Hepatocyte (in vitro differentiated cells): ENCODE measurements around the gene RCL1. TPM values are rescaled to one million over a fixed set of nuclear protein-coding genes. Genes with fewer than 3 reads are reported as not detected.

Experiments used
- DNase-seq: peaks from one replicate; pipeline ENCODE4 v3.0.0-alpha.2; 2016; ENCODE audit warnings: low spot score
- H2AFZ ChIP-seq: fragments of 200-600 bp; sonication (generic); 2 replicates; pipeline ENCODE4 v1.6.0; 2016; ENCODE audit warnings: antibody characterized with exemption, mild to moderate bottlenecking
- H3K27ac ChIP-seq: fragments of 200-600 bp; sonication (generic); 2 replicates; pipeline ENCODE4 v1.5.1; 2016; ENCODE audit warnings: mild to moderate bottlenecking
- H3K27me3 ChIP-seq: fragments of 200-600 bp; sonication (generic); 2 replicates; pipeline ENCODE4 v1.6.1; 2016
- H3K36me3 ChIP-seq: fragments of 200-600 bp; sonication (generic); replicated peaks from 2 replicates; pipeline ENCODE4 v1.5.1; 2016; ENCODE audit warnings: low read depth; ENCODE audit not compliant: insufficient read depth
- H3K4me1 ChIP-seq: fragments of 200-600 bp; sonication (generic); 2 replicates; pipeline ENCODE4 v1.5.1; 2016; ENCODE audit warnings: mild to moderate bottlenecking, moderate library complexity; ENCODE audit not compliant: insufficient read depth
- H3K4me2 ChIP-seq: fragments of 200-600 bp; sonication (generic); 2 replicates; pipeline ENCODE4 v1.6.0; 2016
- H3K4me3 ChIP-seq: fragments of 200-600 bp; sonication (generic); 2 replicates; pipeline ENCODE4 v1.5.1; 2016; ENCODE audit warnings: mild to moderate bottlenecking
- H3K79me2 ChIP-seq: fragments of 200-600 bp; sonication (generic); 2 replicates; pipeline ENCODE4 v1.6.0; 2017; ENCODE audit warnings: mild to moderate bottlenecking
- H3K9me2 ChIP-seq: fragments of 200-600 bp; sonication (generic); replicated peaks from 2 replicates; pipeline ENCODE4 v1.6.0; 2017; ENCODE audit warnings: mild to moderate bottlenecking; ENCODE audit not compliant: insufficient read depth
- H3K9me3 ChIP-seq: fragments of 200-600 bp; sonication (generic); 2 replicates; pipeline ENCODE4 v1.5.1; 2016; ENCODE audit warnings: low read depth, mild to moderate bottlenecking
- H4K20me1 ChIP-seq: fragments of 200-600 bp; sonication (generic); 2 replicates; pipeline ENCODE4 v1.6.0; 2016; ENCODE audit warnings: mild to moderate bottlenecking; ENCODE audit not compliant: insufficient read depth, poor library complexity, severe bottlenecking
- EZH2 ChIP-seq: fragments of 200-600 bp; sonication (generic); IDR thresholded peaks from 2 replicates; pipeline ENCODE4 v1.6.1; 2016; ENCODE audit warnings: antibody characterized with exemption, mild to moderate bottlenecking, borderline replicate concordance
- EZH2phosphoT487 ChIP-seq: fragments of 200-600 bp; sonication (generic); IDR thresholded peaks from one replicate; pipeline ENCODE4 v1.6.1; 2018; ENCODE audit warnings: antibody characterized with exemption, mild to moderate bottlenecking, low read depth, moderate library complexity; ENCODE audit not compliant: unreplicated experiment, severe bottlenecking
- WGBS: methylation state at CpG from one replicate; pipeline ENCODE4 v1.1.6; 2016; ENCODE audit warnings: low lambda C conversion rate; ENCODE audit errors: missing lambda C conversion rate; 5-methylcytosine and 5-hydroxymethylcytosine counted together
- polyA plus RNA-seq: library from polyadenylated mRNA; unstranded; fragments of >200 nt; fragmentation: Nextera tagmentation; extraction: Ambion mirVana; gene quantifications from 2 replicates; pipeline ENCODE4 v1.2.1, GENCODE V29; 2016
- total RNA-seq: library from RNA; depleted of rRNA; stranded (reverse); fragments of >200 nt; gene quantifications from 2 replicates; pipeline ENCODE4 v1.2.3, GENCODE V29; 2014
- TF ChIP-seq, protein P1 (sequence below): fragments of 200-600 bp; sonication (generic); IDR thresholded peaks from 2 replicates; pipeline ENCODE4 v1.5.1; 2016; ENCODE audit warnings: antibody characterized with exemption, mild to moderate bottlenecking; ENCODE audit not compliant: poor library complexity

The RCL1 gene
- total and polyA plus RNA-seq, 2 experiments from 2014 or later: 25.6 to 30.1 TPM

DNA sequence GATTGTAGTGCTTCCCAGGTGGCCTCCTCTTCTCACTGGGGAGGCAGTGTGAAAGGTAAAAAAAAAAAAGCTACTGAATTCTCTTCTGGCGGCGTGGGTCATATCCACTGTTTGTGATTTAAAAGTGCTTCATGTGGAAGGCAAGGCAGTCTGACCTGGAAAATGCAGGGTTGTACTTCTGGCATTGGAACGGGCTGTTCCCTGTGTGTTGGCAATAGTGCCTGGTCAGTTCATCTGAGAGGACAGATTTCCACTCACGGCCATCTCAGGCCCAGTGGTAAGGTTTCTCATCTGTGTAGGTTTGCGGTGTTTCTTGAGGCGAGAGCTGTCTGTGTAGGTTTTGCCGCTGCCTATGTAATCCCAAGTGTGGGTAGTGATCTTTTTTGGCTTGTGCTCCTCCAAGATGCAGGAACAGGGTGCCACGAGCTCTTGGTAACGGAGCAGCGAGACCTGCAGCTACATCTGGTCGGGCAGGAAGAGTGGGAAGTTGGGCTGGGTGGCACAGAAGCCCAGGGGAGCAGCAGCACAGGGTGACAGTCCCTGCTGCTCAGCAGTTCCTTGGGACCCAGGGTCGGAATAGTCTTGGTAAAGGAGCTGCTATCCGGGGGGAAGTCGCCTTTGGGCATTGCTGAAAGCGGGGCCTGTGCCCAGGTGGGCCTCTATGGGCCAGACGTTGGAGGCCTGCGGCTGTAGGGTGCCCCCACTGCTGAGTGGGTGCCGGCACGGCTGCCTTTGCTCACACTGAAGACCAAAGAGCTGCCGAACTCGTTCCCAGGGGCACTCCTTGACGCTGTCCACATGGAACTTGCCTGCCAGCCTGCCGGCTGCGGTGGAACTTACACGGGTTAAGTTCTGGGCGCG, 11.2 kb downstream of the RCL1 start:
- DNase-seq: no peak
- TF ChIP-seq EZH2phosphoT487: no peak
- TF ChIP-seq, protein P1, sequence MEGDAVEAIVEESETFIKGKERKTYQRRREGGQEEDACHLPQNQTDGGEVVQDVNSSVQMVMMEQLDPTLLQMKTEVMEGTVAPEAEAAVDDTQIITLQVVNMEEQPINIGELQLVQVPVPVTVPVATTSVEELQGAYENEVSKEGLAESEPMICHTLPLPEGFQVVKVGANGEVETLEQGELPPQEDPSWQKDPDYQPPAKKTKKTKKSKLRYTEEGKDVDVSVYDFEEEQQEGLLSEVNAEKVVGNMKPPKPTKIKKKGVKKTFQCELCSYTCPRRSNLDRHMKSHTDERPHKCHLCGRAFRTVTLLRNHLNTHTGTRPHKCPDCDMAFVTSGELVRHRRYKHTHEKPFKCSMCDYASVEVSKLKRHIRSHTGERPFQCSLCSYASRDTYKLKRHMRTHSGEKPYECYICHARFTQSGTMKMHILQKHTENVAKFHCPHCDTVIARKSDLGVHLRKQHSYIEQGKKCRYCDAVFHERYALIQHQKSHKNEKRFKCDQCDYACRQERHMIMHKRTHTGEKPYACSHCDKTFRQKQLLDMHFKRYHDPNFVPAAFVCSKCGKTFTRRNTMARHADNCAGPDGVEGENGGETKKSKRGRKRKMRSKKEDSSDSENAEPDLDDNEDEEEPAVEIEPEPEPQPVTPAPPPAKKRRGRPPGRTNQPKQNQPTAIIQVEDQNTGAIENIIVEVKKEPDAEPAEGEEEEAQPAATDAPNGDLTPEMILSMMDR: no peak
- TF ChIP-seq EZH2: no peak
- H3K4me3 ChIP-seq: no peak overlapping the region
- no peaks in the 10 kb centered on the region for H3K9me3 ChIP-seq
- H4K20me1 ChIP-seq: no peaks in the 10 kb centered on the region
- H3K27me3 ChIP-seq: no peaks in the 10 kb centered on the region
- no peak overlapping the region for H2AFZ ChIP-seq
- H3K4me1 ChIP-seq: no peaks in the 10 kb centered on the region
- H3K79me2 ChIP-seq: peaks cover 94% of the 10 kb centered on the region
- WGBS: 95% methylated on average over 27 of the region's 27 CpGs
- no peaks in the 10 kb centered on the region for H3K36me3 ChIP-seq
- no peak overlapping the region for H3K4me2 ChIP-seq
- no peaks in the 10 kb centered on the region for H3K9me2 ChIP-seq
- no peak overlapping the region for H3K27ac ChIP-seq

DNA sequence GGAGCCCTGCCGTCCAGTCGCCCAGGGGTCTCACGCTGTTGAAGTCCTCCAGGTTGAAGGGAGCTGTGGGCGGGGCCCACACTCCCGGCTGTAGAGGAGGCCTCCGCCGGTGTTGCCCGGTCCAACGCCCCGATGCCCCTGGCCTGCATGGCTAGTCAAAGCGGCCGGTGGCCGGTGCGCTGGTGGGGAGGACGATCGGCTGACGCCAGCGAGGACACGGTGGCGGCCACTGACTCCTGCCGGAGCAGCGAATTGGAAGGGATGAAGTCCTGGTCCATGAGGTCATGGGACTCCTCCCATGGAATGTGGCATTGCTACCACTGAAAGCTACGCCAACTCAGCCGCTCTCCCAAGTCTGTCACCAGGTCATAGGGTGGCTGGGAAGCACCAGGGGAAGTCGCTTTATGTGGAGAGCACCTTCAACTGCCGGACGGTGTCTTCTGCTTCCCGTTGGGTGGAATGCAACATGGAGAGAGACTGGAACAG, 11.8 kb downstream of the RCL1 start:
- Histone ChIP-seq H3K9me3 (no peaks in the 10 kb centered on the region), H3K36me3 (no peaks in the 10 kb centered on the region), H3K27ac (no peak overlapping the region), H3K4me3 (no peak overlapping the region), H2AFZ (no peak overlapping the region), H3K9me2 (no peaks in the 10 kb centered on the region), H3K4me2 (no peak overlapping the region), H4K20me1 (peaks cover 2% of the 10 kb centered on the region), H3K27me3 (no peaks in the 10 kb centered on the region), H3K4me1 (no peaks in the 10 kb centered on the region), H3K79me2 (peaks cover 95% of the 10 kb centered on the region)
- TF ChIP-seq, protein P1: no peak
- TF ChIP-seq EZH2 (no peak), EZH2phosphoT487 (no peak)
- WGBS: 98% methylated on average over 27 of the region's 28 CpGs
- DNase-seq: no peak

DNA sequence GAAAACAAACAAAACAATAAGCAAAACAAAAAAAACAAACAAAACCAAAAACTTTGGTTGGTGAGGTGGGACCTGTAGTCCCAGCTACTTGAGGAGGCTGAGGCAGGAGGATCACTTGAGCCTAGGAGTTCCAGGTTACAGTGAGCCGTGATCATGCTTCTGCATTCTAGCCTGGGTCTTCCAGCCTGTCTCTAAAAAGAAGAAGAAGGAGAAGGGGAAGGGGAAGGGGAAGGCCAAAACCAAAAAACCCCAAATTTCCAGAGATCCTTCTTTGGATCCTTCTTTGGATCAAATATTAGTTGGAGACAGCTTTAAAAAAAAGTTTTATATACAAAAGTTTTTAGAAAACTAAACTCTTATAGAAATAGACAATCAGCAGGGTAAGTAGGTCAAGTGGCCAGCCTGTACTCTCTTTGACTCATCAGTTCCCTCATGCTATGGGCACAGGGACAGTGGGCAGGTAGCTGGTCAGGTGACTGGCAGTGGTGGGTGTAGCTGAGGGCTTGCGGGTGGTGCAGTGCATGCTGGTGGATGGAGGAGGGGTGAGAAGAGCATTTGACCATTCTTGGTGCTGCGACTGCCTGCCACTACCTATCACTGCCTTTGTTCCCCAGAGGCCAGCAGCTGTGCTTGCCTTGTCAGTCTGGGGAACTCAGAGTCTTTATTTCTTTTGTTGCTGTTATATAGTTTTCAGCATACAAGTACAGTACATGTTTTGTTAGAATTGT, 12.6 kb downstream of the RCL1 start:
- no peaks in the 10 kb centered on the region for H3K4me1 ChIP-seq
- peaks cover 3% of the 10 kb centered on the region for H4K20me1 ChIP-seq
- H3K4me2 ChIP-seq: no peak overlapping the region
- no peaks in the 10 kb centered on the region for H3K36me3 ChIP-seq
- H3K9me2 ChIP-seq: no peaks in the 10 kb centered on the region
- H3K27ac ChIP-seq: no peak overlapping the region
- H3K79me2 ChIP-seq: peaks cover 95% of the 10 kb centered on the region
- WGBS: 95% methylated on average over 3 of the region's 3 CpGs
- TF ChIP-seq EZH2phosphoT487: no peak
- TF ChIP-seq EZH2: no peak
- TF ChIP-seq, protein P1: no peak
- no peaks in the 10 kb centered on the region for H3K27me3 ChIP-seq
- no peak for DNase-seq
- no peaks in the 10 kb centered on the region for H3K9me3 ChIP-seq
- H3K4me3 ChIP-seq: no peak overlapping the region
- no peak overlapping the region for H2AFZ ChIP-seq
